Loucy (cell line): Measurements from ENCODE around the gene C8G.

Experiments used
- EZH2phosphoT487 ChIP-seq: fragments of 200-600 bp; IDR thresholded peaks from 2 replicates; pipeline ENCODE4 v1.6.1; 2018; ENCODE audit warnings: antibody characterized with exemption, mild to moderate bottlenecking, moderate library complexity, borderline replicate concordance
- TF ChIP-seq, protein P1 (sequence below): fragments of 200-600 bp; sonication (generic); conservative IDR thresholded peaks from 2 replicates; pipeline ENCODE4 v1.5.1; 2014; ENCODE audit warnings: mild to moderate bottlenecking, antibody characterized with exemption, low read length

DNA sequence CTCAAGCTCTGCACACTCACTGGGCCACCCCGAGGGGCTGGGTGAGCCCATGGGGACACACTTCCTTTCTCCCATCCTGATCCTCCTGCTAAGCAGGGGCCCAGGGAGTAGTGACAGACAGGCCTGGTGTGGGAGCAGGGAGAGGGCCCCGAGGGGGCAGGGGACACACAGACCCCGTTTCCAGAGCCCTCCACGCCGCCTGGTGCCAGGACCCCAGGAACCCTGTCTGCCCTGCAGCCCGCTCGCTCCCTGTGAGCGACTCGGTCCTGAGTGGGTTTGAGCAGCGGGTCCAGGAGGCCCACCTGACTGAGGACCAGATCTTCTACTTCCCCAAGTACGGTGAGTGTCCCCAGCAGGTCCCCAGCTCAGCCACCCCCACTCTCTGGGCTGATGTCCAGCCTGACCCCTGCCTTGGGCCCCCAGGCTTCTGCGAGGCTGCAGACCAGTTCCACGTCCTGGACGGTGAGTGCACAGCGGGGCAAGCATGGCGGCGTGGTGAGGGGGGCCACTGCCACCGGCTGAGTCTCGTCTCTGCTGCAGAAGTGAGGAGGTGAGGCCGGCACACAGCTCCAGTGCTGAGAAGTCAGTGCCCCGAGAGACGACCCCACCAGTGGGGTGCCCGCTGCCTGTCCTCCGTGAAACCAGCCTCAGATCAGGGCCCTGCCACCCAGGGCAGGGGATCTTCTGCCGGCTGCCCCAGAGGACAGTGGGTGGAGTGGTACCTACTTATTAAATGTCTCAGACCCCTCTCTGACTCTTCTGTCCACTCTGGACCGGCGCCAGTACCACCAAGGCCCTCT is 1.4 kb downstream of the C8G start:
- TF ChIP-seq, protein P1, sequence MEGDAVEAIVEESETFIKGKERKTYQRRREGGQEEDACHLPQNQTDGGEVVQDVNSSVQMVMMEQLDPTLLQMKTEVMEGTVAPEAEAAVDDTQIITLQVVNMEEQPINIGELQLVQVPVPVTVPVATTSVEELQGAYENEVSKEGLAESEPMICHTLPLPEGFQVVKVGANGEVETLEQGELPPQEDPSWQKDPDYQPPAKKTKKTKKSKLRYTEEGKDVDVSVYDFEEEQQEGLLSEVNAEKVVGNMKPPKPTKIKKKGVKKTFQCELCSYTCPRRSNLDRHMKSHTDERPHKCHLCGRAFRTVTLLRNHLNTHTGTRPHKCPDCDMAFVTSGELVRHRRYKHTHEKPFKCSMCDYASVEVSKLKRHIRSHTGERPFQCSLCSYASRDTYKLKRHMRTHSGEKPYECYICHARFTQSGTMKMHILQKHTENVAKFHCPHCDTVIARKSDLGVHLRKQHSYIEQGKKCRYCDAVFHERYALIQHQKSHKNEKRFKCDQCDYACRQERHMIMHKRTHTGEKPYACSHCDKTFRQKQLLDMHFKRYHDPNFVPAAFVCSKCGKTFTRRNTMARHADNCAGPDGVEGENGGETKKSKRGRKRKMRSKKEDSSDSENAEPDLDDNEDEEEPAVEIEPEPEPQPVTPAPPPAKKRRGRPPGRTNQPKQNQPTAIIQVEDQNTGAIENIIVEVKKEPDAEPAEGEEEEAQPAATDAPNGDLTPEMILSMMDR, result no peak
- no peak for TF ChIP-seq EZH2phosphoT487
